GDM1 (cell line): ENCODE data around the gene UBASH3B.

Source experiments
- DNase-seq: peaks from one replicate; lab custom pipeline; 2025; lab: John Stamatoyannopoulos, UW

The UBASH3B gene

GRCh38 chr11:122782222-122782621 lies 126.7 kb downstream of the UBASH3B start:
- no peak for DNase-seq

DNA sequence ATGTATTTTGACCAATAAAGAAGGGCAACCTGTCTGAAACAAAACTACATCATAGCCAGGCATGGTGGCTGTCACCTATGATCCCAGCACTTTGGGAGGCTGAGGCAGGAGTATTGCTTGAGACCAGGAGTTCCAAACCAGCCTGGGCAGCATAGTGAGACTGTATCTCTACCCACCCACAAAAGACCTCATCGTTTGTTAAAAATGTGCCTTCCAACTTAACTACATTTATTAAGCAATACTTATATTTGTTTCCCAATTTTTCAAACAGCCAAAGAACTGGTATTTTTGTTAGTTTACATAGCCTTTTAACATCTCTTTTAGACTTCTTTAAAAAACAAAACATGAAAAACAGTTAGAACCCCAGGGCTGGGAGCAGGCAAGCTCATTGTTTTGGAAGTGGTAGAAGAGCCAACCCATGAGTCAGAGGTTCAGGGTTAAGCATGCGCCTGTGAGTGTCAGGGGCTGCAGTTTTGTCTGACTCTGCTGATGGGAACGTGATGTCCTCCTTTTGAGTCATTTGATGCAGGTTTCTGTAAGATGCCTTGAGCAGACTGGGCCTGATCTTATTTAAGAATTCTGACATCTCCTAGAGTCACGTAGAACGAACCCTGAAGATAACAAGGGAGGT lies 128.9 kb downstream of the UBASH3B start:
- DNase-seq, result no peak

DNA sequence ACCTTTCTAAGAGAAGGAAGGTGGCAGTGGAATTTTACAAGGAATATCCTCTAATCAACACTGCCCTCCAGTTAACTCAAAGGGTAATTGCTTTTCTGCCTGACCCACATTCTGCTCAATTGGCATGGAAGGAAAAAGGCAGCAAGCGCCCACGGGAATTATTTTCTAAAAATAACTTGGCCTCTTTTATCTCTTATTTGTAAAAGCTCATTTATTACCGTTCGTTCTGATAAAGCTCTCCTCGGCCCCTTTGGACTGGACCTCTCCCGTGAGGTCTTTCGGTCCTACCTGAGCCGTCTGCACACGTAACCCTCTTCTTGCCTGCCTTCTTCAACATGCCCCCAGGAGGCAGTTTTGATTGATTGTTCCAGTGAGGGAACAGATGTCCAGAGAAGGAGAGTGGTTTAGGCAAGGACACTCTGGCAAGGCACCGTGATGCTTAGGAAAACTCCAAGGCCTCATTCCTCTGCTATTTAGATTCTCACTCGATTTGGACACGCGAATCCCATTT lies 129.6 kb downstream of the UBASH3B start:
- no peak for DNase-seq

- DNase-seq, result no peak
Observed at GRCh38 chr11:122786896-122787295, 131.4 kb downstream of the UBASH3B start.

DNA sequence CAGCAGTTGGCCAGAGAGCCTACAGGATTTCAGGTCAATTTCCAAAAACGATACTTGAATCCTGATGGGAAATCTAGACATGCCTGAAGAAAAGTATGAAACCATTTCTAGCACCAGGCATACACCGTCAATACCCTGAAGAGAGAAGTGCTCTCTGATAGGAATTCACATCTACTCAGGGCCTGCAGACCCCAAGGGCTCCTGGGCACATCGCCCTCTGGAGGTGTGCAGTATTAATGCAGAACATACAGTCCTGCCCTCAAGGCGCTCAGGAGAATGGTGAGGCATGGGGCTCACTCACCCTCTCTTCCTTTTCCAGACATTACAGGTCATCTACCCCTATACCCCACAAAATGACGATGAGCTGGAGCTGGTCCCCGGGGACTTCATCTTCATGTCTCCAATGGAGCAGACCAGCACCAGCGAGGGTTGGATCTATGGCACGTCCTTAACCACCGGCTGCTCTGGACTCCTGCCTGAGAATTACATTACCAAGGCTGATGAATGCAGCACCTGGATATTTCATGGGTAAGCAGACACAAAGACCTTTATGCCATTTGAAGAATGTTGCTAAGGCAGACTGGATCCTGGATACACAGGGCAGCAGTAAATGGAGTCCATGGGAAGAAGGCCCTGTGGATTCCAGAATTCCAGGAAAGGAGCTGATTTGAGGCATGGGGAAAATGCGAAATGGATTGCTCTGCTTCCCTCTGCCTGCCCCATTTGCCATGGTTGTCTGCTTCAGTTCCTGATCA lies 133.4 kb downstream of the UBASH3B start:
- no peak for DNase-seq

DNA sequence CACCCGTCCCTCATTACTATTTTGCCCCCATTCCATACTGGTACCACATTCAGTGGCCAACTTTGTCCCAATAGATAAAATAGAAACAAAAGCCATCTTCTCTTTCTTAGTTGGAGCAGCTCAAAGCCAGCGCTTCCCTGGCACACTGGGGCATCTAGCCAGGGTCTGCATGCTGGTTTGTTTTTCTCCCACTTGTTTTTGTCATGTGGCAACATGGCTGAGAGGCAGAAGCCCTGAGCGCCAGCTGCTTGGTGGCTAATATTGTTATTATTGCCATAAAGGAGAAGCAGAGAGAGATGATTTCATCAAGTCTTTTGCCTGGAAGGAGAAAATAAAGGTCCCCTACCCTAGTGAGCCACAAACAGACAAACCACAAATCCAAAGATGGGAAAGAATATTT lies 134.4 kb downstream of the UBASH3B start:
- DNase-seq, result no peak

DNA sequence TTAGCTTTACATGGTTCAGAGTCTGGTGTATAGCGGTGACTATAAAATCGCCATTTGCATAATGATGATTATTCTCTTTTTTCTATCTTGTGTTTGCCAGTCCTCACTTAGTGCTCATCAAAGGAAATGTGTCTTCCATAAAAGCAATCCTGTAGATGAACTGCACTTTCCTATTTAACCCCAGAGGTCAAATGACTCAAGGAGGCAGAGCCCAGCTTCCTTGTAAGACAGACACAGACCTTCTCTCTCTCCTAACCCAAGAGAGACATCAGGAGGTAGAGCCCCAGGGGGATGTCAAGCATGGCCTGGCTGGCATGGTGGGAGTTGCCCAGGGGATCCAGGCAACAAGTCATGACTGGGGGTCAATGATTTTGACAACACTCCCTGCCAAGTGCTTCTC lies 135.9 kb downstream of the UBASH3B start:
- no peak for DNase-seq

DNA sequence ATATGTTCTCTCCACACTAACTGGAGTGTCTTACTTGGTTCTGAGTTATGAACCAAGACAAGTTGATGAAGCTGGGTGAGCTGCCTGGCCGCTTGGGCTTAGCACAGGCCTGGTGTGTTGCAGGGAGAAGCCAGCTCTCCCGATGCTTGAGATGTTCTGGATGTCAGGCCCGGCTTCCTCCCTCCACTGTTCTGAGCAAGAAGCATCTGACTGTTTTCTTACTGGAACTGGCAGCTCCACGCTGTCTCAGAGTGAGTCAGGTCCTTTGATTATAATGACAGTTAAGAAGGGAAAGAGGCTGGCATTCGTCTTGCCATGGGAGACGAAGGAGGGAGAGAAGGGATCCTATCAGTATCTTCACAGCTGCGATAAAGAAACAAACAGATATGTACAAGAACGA lies 136.3 kb downstream of the UBASH3B start:
- no peak for DNase-seq

- no peak for DNase-seq
Observed at GRCh38 chr11:122793515-122793914, 138.0 kb downstream of the UBASH3B start.

DNA sequence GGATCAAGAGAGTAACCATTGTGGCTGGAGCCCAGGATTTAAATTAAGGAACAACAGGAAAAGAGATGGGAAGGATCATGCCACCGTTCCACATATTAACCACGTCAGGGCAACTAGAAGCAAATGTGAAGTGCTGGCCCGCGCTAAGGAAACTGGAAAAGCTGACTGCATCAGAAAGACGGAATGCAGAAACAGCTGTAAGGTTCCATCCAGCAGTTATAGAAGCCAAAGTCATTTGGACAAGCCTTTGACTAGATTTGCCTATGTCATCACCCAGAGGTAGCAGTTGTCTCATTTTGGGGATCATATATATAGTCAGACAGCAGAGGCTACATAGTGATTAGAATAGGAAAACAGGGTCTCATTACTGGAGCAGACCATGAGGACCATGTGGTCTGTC lies 139.8 kb downstream of the UBASH3B start:
- no peak for DNase-seq

- DNase-seq, result peak; percentile 39
Observed at GRCh38 chr11:122796128-122796717, 140.7 kb downstream of the UBASH3B start.

DNA sequence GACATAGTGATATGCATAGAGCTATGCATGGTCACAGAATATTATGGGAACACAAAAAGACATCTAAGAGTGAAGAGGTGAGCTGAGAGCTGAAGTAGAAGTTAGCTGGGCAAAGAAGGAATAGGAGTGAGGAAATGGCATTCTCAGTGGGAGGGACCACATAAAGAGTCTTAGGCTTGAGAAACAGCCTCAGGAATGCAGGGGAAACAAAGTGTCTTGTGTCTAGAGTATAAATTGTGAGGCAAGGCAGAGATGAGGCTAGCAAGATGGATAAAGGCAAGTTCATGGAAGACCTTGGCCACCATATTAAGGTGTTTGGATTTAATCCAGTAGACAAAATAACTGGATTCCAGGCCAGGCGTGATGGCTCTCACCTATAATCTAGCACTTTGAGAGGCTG lies 142.1 kb downstream of the UBASH3B start:
- no peak for DNase-seq

DNA sequence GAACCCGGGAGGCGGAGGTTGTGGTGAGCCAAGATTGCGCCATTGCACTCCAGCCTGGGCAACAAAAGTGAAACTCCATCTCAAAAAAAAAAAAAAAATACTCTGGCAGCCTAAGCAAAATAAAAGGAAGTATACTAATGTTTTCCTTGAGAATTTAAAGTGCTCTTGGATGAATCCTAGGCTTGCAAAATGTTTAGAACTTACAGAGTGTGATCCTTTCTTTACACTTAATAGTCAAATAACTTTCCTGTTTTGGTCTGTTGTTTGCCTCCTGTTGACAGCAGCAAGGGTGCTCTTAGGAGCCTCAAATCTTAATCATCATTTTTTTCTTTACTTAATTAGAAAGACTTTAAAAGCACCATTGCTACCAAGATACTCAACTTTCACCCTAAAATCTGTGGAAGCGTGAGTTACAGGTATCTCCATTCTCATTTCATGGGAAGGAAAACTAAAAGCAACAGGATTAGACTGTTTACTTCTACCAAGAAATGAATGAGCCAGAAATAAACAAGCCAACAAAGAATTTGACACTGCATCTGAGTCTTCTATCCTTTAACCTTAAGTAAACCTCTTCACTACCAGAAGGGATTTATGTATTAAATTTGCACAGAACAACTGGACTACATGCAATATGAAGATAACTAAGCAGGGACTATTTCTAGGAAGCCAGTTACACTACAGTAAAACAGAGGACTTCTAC lies 144.0 kb downstream of the UBASH3B start:
- DNase-seq, result no peak

GRCh38 chr11:122802876-122803275 lies 147.4 kb downstream of the UBASH3B start:
- DNase-seq, result no peak

DNA sequence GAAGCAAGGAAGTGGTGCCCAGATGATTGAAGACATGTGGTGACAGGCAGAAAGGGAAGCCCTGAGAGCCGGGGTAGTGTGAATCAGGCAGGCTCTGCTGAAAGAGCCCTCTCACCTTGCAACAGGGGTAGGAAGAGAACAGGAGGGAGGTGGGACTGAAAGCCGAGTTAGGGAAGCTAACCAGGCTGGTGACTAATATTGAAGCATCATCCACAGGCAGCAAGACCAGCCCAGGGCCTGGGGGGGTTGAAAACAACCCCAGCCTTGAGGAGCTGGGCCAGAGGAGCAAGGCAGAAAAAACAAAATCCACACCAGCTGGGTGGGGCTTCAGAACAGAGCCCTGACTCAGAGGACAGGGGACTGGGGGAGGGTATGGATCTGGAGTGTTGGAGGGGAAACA lies 147.8 kb downstream of the UBASH3B start:
- no peak for DNase-seq

DNA sequence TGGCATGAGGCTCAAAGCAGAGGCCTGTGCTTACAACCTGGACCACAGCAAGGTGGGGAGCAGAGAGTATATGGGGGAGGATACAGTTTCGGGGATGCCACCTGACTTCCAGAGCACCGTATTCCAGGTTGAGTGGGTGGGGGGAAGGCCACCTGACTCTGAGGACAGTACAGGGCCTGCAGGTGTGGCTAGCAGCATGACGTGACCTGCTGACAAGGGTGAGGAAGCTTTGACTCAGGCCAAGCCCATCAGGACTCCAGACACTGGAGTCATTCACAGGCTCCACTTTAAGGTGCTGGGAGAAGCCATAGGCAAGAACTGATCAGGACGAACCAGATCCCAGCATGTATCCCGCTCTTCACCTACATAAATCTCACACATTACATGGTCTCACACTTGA lies 148.2 kb downstream of the UBASH3B start:
- no peak for DNase-seq

DNA sequence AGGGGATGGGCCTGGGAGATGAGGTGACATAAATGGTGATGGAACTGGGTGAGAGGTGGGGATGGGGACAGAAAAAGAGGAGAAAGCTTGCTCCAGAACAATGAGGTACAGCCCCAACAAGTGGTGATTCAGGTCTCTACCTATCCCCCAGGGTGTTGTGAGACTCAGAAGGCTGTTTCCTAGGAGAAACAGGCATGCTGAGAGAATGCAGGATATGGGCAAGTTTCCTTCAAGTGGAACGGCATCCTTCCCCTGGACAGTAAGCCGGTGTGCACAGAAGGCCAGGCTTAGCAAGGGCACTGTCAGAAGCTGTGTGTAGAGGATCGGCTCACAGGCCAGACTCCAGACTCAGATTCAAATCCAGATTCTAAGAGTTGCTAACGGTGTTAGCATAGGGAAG lies 148.6 kb downstream of the UBASH3B start:
- DNase-seq, result no peak

DNA sequence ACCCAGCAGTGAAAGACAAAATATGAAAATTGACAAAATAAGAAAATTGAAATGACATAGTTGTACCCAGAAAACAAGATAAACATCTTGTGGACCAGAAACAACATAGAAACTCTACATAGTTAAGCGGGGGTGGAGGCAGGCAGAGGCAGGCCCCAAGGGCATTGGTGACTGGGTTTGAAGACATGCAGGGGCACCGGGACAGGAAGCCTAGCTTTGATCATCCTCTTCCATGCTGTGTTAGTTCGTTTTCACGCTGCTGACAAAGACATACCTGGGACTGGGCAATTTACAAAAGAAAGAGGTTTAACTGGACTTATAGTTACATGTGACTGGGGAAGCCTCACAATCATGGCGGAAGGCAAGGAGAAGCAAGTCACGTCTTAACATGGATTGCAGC lies 149.3 kb downstream of the UBASH3B start:
- DNase-seq, result no peak

- no peak for DNase-seq
Observed at GRCh38 chr11:122807731-122808477, 152.4 kb downstream of the UBASH3B start.

DNA sequence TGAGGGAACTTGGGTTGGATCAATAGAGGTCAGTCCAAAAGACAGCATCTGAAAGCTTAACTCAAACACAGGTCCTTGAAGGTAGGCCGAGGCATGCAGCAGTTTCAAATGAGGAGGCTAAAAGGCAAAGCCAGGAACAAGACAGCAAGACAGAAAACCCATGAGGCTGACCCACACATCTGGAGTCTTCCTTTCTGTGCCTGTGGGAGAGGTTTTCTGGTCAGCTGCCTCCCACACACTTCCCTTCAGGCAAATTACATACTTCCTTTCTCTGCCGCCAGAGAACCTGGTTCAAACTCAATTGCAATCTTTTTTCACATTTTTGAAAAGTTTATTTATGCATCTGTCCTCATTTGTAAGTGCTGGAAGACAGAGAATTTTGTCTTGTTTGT lies 153.0 kb downstream of the UBASH3B start:
- DNase-seq, result peak; percentile 77

DNA sequence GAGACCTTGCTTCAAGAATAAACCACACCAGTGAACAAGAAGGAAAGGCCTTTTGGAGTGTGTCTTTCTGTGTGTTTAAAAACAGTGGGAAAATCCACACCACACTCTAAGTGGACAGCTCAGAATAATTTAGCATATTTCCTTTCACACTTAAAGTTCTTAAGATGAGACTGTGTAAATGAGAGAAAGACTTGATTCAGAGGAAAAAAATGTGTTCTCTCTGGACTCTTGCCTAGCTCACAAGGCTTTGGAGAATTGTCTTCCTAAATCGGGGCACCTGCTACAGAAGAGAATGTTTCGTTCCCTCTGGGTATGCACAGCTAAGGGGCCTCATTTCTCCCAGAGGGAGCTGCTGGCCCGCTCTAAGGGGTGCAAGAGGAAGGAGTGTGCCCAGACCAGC lies 154.3 kb downstream of the UBASH3B start:
- DNase-seq, result no peak

DNA sequence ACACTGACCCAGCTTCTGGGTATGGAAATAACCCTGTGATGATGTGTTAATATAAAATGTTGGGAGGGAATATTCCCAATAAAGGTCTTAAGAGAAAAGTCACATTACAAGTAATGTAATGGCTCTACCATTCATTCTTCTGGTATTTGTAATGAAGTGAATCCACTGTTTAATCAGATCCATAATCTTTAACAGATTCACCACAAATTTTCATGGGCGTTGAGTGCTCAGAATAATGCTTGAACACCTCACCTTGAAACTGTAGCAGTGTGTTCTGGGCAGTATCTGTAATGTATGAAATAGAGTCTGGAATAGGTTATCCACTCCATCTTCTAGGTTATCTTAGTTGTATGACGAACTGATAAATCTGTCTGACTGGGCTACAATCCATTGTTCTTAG lies 156.2 kb downstream of the UBASH3B start:
- DNase-seq, result no peak
